GM18867 (cell line): ENCODE data around the gene VANGL2.

Source experiments
- ATAC-seq: cut with Tn5 transposase; IDR thresholded peaks from one replicate; pipeline ENCODE4 v1.9.1; 2021; ENCODE audit warnings: mild to moderate bottlenecking, moderate library complexity; ENCODE audit not compliant: unreplicated experiment

The VANGL2 gene

GRCh38 chr1:160400223-160400645 is at the start of gene VANGL2:
Gene VANGL2 (plus strand): TSS chr1:160400564. CDS start chr1:160415838, 15,274 bp downstream.
- no peak for ATAC-seq

GRCh38 chr1:160351629-160352028 is 48.7 kb upstream of the VANGL2 start:
- no peak for ATAC-seq

GRCh38 chr1:160352555-160352954 is 47.8 kb upstream of the VANGL2 start:
- ATAC-seq, result no peak

- ATAC-seq, result no peak
Observed at GRCh38 chr1:160353223-160353622, 47.1 kb upstream of the VANGL2 start.

- ATAC-seq, result no peak
Observed at GRCh38 chr1:160354388-160354985, 45.9 kb upstream of the VANGL2 start.

GRCh38 chr1:160357286-160358002 is 42.9 kb upstream of the VANGL2 start:
- ATAC-seq, result no peak

- ATAC-seq, result no peak
Observed at GRCh38 chr1:160358073-160358472, 42.3 kb upstream of the VANGL2 start.

- no peak for ATAC-seq
Observed at GRCh38 chr1:160359559-160360226, 40.7 kb upstream of the VANGL2 start.

GRCh38 chr1:160360227-160360695 is 40.1 kb upstream of the VANGL2 start:
- no peak for ATAC-seq

GRCh38 chr1:160361199-160361598 is 39.2 kb upstream of the VANGL2 start:
- ATAC-seq, result no peak

- no peak for ATAC-seq
Observed at GRCh38 chr1:160361814-160362167, 38.6 kb upstream of the VANGL2 start.

- no peak for ATAC-seq
Observed at GRCh38 chr1:160362168-160362957, 38.0 kb upstream of the VANGL2 start.

- no peak for ATAC-seq
Observed at GRCh38 chr1:160363010-160363409, 37.4 kb upstream of the VANGL2 start.

GRCh38 chr1:160363951-160364735 is 36.2 kb upstream of the VANGL2 start:
- no peak for ATAC-seq

- no peak for ATAC-seq
Observed at GRCh38 chr1:160365325-160365724, 35.0 kb upstream of the VANGL2 start.

- no peak for ATAC-seq
Observed at GRCh38 chr1:160366731-160367515, 33.4 kb upstream of the VANGL2 start, which contains the start of gene NHLH1. Gene NHLH1 (plus strand): TSS chr1:160367071. CDS start chr1:160370732, 3,661 bp downstream.

GRCh38 chr1:160367516-160367900 is 32.9 kb upstream of the VANGL2 start:
- no peak for ATAC-seq

GRCh38 chr1:160367934-160368923 is 32.1 kb upstream of the VANGL2 start:
- ATAC-seq, result no peak
